Fibroblast of villous mesenchyme (primary cell): ENCODE measurements around the gene SEC16A. TPM values are rescaled to one million over a fixed set of nuclear protein-coding genes. Genes with fewer than 3 reads are reported as not detected.

Experiments used
- DNase-seq: peaks from one replicate; pipeline ENCODE4 v3.0.0-alpha.2; 2010; ENCODE audit warnings: low read depth
- H3K4me3 ChIP-seq: 2 replicates; pipeline ENCODE4 v1.5.1; 2011; ENCODE audit warnings: low read depth, mild to moderate bottlenecking, low read length
- total RNA-seq: library from RNA; depleted of rRNA; stranded (reverse); fragments of >200 nt; gene quantifications from 2 replicates; pipeline ENCODE4 v1.2.3, GENCODE V29; 2012
- TF ChIP-seq, protein P1 (sequence below): IDR thresholded peaks from 2 replicates; pipeline ENCODE4 v1.5.1; 2012; ENCODE audit warnings: low read depth, mild to moderate bottlenecking, low read length; ENCODE audit not compliant: insufficient read depth

The SEC16A gene
- total RNA-seq, 1 donor, result 43.2 TPM

- TF ChIP-seq, protein P1, sequence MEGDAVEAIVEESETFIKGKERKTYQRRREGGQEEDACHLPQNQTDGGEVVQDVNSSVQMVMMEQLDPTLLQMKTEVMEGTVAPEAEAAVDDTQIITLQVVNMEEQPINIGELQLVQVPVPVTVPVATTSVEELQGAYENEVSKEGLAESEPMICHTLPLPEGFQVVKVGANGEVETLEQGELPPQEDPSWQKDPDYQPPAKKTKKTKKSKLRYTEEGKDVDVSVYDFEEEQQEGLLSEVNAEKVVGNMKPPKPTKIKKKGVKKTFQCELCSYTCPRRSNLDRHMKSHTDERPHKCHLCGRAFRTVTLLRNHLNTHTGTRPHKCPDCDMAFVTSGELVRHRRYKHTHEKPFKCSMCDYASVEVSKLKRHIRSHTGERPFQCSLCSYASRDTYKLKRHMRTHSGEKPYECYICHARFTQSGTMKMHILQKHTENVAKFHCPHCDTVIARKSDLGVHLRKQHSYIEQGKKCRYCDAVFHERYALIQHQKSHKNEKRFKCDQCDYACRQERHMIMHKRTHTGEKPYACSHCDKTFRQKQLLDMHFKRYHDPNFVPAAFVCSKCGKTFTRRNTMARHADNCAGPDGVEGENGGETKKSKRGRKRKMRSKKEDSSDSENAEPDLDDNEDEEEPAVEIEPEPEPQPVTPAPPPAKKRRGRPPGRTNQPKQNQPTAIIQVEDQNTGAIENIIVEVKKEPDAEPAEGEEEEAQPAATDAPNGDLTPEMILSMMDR, result no peak
- no peak for DNase-seq
- no peak overlapping the region for H3K4me3 ChIP-seq
Measured at GRCh38 chr9:136404801-136405136, 78.1 kb downstream of the SEC16A start.

GRCh38 chr9:136403915-136404800 is 78.7 kb downstream of the SEC16A start:
- DNase-seq, result no peak
- H3K4me3 ChIP-seq, result no peak overlapping the region
- TF ChIP-seq, protein P1, result no peak

DNA sequence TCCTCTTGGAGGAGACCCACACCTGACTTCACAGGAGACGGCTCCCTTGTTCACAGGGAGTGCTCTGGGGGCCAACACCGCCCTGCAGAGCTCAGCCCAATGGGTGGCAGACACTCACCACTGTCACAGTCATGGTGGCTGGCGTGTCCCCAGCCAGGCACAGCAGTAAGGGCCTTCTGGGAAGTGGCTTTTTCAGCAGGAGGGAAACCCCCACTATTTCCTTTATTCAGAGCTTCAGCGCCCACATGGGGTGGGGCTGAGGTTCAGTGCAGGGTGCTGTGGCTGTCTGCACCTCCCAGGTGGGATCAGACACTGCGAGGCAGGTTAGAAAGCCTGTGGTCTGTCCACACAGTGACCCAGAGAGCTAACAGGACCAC is 79.3 kb downstream of the SEC16A start:
- TF ChIP-seq, protein P1, result no peak
- DNase-seq, result no peak
- no peak overlapping the region for H3K4me3 ChIP-seq

DNA sequence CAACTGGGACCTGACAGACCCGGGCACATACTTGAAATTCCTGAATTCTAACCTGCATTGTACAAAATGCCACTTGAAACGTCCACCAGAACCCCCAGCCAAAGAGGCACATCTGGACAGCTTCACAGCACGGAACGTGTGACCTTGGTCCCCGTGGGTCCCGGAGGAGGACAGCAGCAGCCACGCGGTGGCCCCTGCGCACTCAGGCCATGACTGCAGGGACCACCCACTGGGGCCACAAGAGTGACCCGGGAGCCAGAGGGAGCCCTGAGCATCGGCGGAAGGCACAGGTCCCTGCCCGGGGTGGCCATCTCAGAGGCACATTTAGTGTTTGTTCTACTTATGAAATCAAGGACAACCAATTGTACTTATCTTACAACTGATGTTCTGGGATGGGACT is 80.8 kb downstream of the SEC16A start:
- DNase-seq, result no peak
- TF ChIP-seq, protein P1, result no peak
- no peak overlapping the region for H3K4me3 ChIP-seq

GRCh38 chr9:136401173-136401922 is 81.5 kb downstream of the SEC16A start:
- DNase-seq, result no peak
- TF ChIP-seq, protein P1, result no peak
- no peak overlapping the region for H3K4me3 ChIP-seq

- DNase-seq, result peak; percentile 79
- H3K4me3 ChIP-seq, result peak within 1 kb of the TSS; percentile 74
- TF ChIP-seq, protein P1, result peak; percentile 75
Measured at GRCh38 chr9:136400038-136400834, 82.6 kb downstream of the SEC16A start, which contains the start of gene SNAPC4. Gene SNAPC4, minus strand, starts transcription at chr9:136400170. Its CDS starts 1,742 bp downstream, at chr9:136398428.
